Measurements from ENCODE around the gene STARD13. TPM values are rescaled to one million over a fixed set of nuclear protein-coding genes. Genes with fewer than 3 reads are reported as not detected.

The STARD13 gene
- total and polyA plus RNA-seq, 2 donors from 2014 or later = 5.1 to 37.2 TPM

- TF ChIP-seq, protein P1, sequence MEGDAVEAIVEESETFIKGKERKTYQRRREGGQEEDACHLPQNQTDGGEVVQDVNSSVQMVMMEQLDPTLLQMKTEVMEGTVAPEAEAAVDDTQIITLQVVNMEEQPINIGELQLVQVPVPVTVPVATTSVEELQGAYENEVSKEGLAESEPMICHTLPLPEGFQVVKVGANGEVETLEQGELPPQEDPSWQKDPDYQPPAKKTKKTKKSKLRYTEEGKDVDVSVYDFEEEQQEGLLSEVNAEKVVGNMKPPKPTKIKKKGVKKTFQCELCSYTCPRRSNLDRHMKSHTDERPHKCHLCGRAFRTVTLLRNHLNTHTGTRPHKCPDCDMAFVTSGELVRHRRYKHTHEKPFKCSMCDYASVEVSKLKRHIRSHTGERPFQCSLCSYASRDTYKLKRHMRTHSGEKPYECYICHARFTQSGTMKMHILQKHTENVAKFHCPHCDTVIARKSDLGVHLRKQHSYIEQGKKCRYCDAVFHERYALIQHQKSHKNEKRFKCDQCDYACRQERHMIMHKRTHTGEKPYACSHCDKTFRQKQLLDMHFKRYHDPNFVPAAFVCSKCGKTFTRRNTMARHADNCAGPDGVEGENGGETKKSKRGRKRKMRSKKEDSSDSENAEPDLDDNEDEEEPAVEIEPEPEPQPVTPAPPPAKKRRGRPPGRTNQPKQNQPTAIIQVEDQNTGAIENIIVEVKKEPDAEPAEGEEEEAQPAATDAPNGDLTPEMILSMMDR (IDR thresholded peaks at IDR 0.05; ENCODE audit: borderline replicate concordance, extremely low read depth, insufficient read depth) = no peak
- DNase-seq (no peak), FAIRE-seq (no peak)
- peaks cover 0 to 12% (median 3%) of the 10 kb centered on the region in 3 donors for H3K4me1 ChIP-seq (ENCODE audit: control insufficient read depth in 2 of 3, insufficient read depth in 2 of 3, low read depth in 1 of 3, low read length in 3 of 3)
- H3K36me3 ChIP-seq (ENCODE audit: control insufficient read depth in 2 of 3, insufficient read depth in 3 of 3, low read length in 3 of 3) = peaks cover 14 to 43% (median 29%) of the 10 kb centered on the region in 3 donors
- no peaks in the 10 kb centered on the region for H3K9me3 ChIP-seq (ENCODE audit: control insufficient read depth in 2 of 3, insufficient read depth in 1 of 3, low read length in 3 of 3)
- H3K9ac ChIP-seq (ENCODE audit: low read length in 3 of 3) = no peak overlapping the region
- intact Hi-C loops (cut with DNase I) = no loop called here
- H3K4me3 ChIP-seq (ENCODE audit: low read length in 3 of 3) = no peak overlapping the region
- H3K27ac ChIP-seq (ENCODE audit: low read depth in 2 of 2, low read length in 2 of 2) = no peak overlapping the region
- H3K27me3 ChIP-seq (ENCODE audit: control insufficient read depth, insufficient read depth, low read length) = no peaks in the 10 kb centered on the region
Measured at GRCh38 chr13:33110386-33110712, 175.2 kb downstream of the STARD13 start.

DNA sequence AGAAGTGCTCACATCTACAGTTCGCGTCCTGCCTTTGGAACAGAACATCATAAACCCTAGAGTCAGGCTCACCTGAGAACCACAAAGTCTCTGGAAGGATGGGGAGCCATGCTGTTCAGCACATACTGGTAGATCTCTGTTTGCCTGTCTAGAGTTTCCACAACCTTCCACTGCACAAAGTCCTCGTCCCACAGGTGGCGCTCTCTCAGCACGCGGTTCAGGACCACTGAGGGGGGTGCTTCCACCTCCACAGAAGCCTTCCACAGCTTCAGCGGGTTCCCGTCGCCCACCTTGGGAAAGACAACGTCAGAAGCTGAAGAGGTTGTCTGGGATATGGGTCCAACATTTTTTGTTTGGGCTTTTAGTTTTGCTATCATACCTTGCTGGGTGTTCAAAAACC is 175.8 kb downstream of the STARD13 start:
- intact Hi-C loops (cut with DNase I) = no loop called here
- Histone ChIP-seq H3K4me3 (ENCODE audit: low read length in 3 of 3) (no peak overlapping the region), H3K4me1 (ENCODE audit: control insufficient read depth in 2 of 3, insufficient read depth in 2 of 3, low read depth in 1 of 3, low read length in 3 of 3) (peaks cover 0 to 12% (median 3%) of the 10 kb centered on the region in 3 donors), H3K27ac (ENCODE audit: low read depth in 2 of 2, low read length in 2 of 2) (peak overlapping the region; percentile 25 to 28), H3K9ac (ENCODE audit: low read length in 3 of 3) (no peak overlapping the region), H3K9me3 (ENCODE audit: control insufficient read depth in 2 of 3, insufficient read depth in 1 of 3, low read length in 3 of 3) (no peaks in the 10 kb centered on the region), H3K36me3 (ENCODE audit: control insufficient read depth in 2 of 3, insufficient read depth in 3 of 3, low read length in 3 of 3) (peaks cover 11 to 43% (median 25%) of the 10 kb centered on the region in 3 donors), H3K27me3 (ENCODE audit: control insufficient read depth, insufficient read depth, low read length) (no peaks in the 10 kb centered on the region)
- FAIRE-seq (no peak), DNase-seq (no peak)
- TF ChIP-seq, protein P1 (IDR thresholded peaks at IDR 0.05; ENCODE audit: borderline replicate concordance, extremely low read depth, insufficient read depth) = no peak

DNA sequence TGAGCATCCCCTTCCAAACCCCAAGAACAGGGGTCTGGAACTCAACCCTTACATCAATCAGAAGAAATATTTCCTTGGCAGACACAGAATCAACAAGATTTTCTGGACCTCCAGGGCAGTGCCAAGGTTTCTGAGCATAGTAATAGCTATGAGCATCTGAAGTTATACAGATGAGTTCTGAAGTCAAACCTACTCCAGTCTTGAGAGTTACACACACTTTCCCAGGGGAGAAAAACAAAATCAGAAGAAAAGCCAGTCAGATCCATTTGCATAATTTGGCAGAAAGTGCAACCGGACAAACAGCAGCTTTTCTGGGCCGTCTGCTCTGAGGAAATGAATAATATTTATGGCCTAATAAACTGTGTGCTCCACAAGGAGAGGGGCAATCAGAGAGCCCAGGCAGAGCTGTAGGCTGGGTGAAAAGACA is 176.3 kb downstream of the STARD13 start:
- Histone ChIP-seq H3K4me1 (ENCODE audit: control insufficient read depth in 2 of 3, insufficient read depth in 2 of 3, low read depth in 1 of 3, low read length in 3 of 3) (peaks cover 0 to 12% (median 3%) of the 10 kb centered on the region in 3 donors), H3K36me3 (ENCODE audit: control insufficient read depth in 2 of 3, insufficient read depth in 3 of 3, low read length in 3 of 3) (peaks cover 11 to 42% (median 24%) of the 10 kb centered on the region in 3 donors), H3K27ac (ENCODE audit: low read depth in 2 of 2, low read length in 2 of 2) (peak overlapping the region; percentile 25 to 28), H3K9me3 (ENCODE audit: control insufficient read depth in 2 of 3, insufficient read depth in 1 of 3, low read length in 3 of 3) (no peaks in the 10 kb centered on the region), H3K27me3 (ENCODE audit: control insufficient read depth, insufficient read depth, low read length) (no peaks in the 10 kb centered on the region), H3K9ac (ENCODE audit: low read length in 3 of 3) (no peak overlapping the region), H3K4me3 (ENCODE audit: low read length in 3 of 3) (no peak overlapping the region)
- peak in 2 of 5 donors; percentile 40 to 61 for DNase-seq
- FAIRE-seq = no peak
- intact Hi-C loops (cut with DNase I) = no loop called here
- TF ChIP-seq, protein P1 (IDR thresholded peaks at IDR 0.05; ENCODE audit: borderline replicate concordance, extremely low read depth, insufficient read depth) = no peak

- Histone ChIP-seq H3K9ac (ENCODE audit: low read length in 3 of 3) (no peak overlapping the region), H3K27ac (ENCODE audit: low read depth in 2 of 2, low read length in 2 of 2) (no peak overlapping the region), H3K36me3 (ENCODE audit: control insufficient read depth in 2 of 3, insufficient read depth in 3 of 3, low read length in 3 of 3) (peaks cover 10 to 36% (median 21%) of the 10 kb centered on the region in 3 donors), H3K4me1 (ENCODE audit: control insufficient read depth in 2 of 3, insufficient read depth in 2 of 3, low read depth in 1 of 3, low read length in 3 of 3) (peaks cover 0 to 12% (median 3%) of the 10 kb centered on the region in 3 donors), H3K9me3 (ENCODE audit: control insufficient read depth in 2 of 3, insufficient read depth in 1 of 3, low read length in 3 of 3) (no peaks in the 10 kb centered on the region), H3K4me3 (ENCODE audit: low read length in 3 of 3) (no peak overlapping the region), H3K27me3 (ENCODE audit: control insufficient read depth, insufficient read depth, low read length) (no peaks in the 10 kb centered on the region)
- FAIRE-seq (no peak), DNase-seq (no peak)
- intact Hi-C loops (cut with DNase I) = no loop called here
- TF ChIP-seq, protein P1 (IDR thresholded peaks at IDR 0.05; ENCODE audit: borderline replicate concordance, extremely low read depth, insufficient read depth) = no peak
Measured at GRCh38 chr13:33108620-33109019, 176.9 kb downstream of the STARD13 start.
